Lower leg skin (tissue), 3 donors: ENCODE measurements around the gene SFMBT2.

Experiments
- CTCF ChIP-seq, 3 donors: fragments of 450-650 bp; IDR thresholded peaks; one replicate each; pipeline ENCODE4 v1.5.1; 2016; ENCODE audit warnings: antibody characterized with exemption in 3 of 3, mild to moderate bottlenecking in 3 of 3, moderate library complexity in 2 of 3
- POLR2A ChIP-seq, 2 donors: fragments of 450-650 bp; IDR thresholded peaks; one replicate each; pipeline ENCODE4 v1.6.1; 2016 to 2017; ENCODE audit warnings: antibody characterized with exemption in 2 of 2, mild to moderate bottlenecking in 1 of 2, moderate library complexity in 1 of 2

- TF ChIP-seq POLR2A (IDR thresholded peaks at IDR 0.05): no peak
- TF ChIP-seq CTCF (IDR thresholded peaks at IDR 0.05): no peak
These were observed 38.3 kb upstream of the SFMBT2 start for GRCh38 chr10:7449063-7449695.
